ENCODE measurements around the gene ZDHHC12.
A peak's percentile ranks its signal among the peaks of the same experiment; 100 is the strongest.

Gene ZDHHC12

GRCh38 chr9:128723866-128724743 lies at the start of gene ZDHHC12:
ZDHHC12 (minus strand) TSS chr9:128724127; CDS start chr9:128724093, 34 bp downstream.
- DNase-seq, result peak; percentile 98

GRCh38 chr9:128773049-128773448 lies 49.1 kb upstream of the ZDHHC12 start:
- no peak for DNase-seq

GRCh38 chr9:128771745-128772519 lies 48.0 kb upstream of the ZDHHC12 start, which contains the start of gene ZER1:
ZER1 (minus strand) TSS chr9:128771927; CDS start chr9:128755565, 16,362 bp downstream.
- DNase-seq, result peak; percentile 83

GRCh38 chr9:128771094-128771721 lies 47.3 kb upstream of the ZDHHC12 start:
- peak; percentile 37 for DNase-seq

- no peak for DNase-seq
These were observed 46.5 kb upstream of the ZDHHC12 start for GRCh38 chr9:128770286-128771030.

- no peak for DNase-seq
These were observed 44.7 kb upstream of the ZDHHC12 start for GRCh38 chr9:128768606-128769005.

- DNase-seq, result no peak
These were observed 41.6 kb upstream of the ZDHHC12 start for GRCh38 chr9:128765499-128765898.

- no peak for DNase-seq
These were observed 40.4 kb upstream of the ZDHHC12 start for GRCh38 chr9:128764361-128764760.

- no peak for DNase-seq
These were observed 38.9 kb upstream of the ZDHHC12 start for GRCh38 chr9:128762671-128763449.

- DNase-seq, result no peak
These were observed 33.7 kb upstream of the ZDHHC12 start for GRCh38 chr9:128757602-128758001.

GRCh38 chr9:128753627-128754026 lies 29.7 kb upstream of the ZDHHC12 start:
- DNase-seq, result no peak

- DNase-seq, result no peak
These were observed 27.1 kb upstream of the ZDHHC12 start for GRCh38 chr9:128750926-128751595.

GRCh38 chr9:128747241-128747640 lies 23.3 kb upstream of the ZDHHC12 start:
- DNase-seq, result no peak

GRCh38 chr9:128743421-128743820 lies 19.5 kb upstream of the ZDHHC12 start:
- no peak for DNase-seq

- DNase-seq, result no peak
These were observed 18.5 kb upstream of the ZDHHC12 start for GRCh38 chr9:128742401-128742800.

- no peak for DNase-seq
These were observed 11.4 kb upstream of the ZDHHC12 start for GRCh38 chr9:128735373-128735772.

- DNase-seq, result peak; percentile 82
These were observed 9.3 kb upstream of the ZDHHC12 start for GRCh38 chr9:128733256-128733655.

GRCh38 chr9:128732576-128732975 lies 8.6 kb upstream of the ZDHHC12 start:
- no peak for DNase-seq

GRCh38 chr9:128731691-128732090 lies 7.8 kb upstream of the ZDHHC12 start:
- no peak for DNase-seq

- DNase-seq, result no peak
These were observed 7.2 kb upstream of the ZDHHC12 start for GRCh38 chr9:128731093-128731492.
